WTC11 (cell line): ENCODE data around the gene FASTK.

ENCODE experiments used
- CTCF ChIP-seq: fragments of 200-600 bp; IDR thresholded peaks from 2 replicates; pipeline ENCODE4 v1.8.0; 2022; ENCODE audit warnings: antibody characterized with exemption
- E2F4 ChIP-seq: sonication (generic); formaldehyde crosslinking; IDR thresholded peaks from 2 replicates; pipeline ENCODE4 v1.8.1; 2022; ENCODE audit warnings: low read depth, mild to moderate bottlenecking, moderate library complexity, missing genetic modification reagents, borderline replicate concordance
- ESRRA ChIP-seq: sonication (generic); formaldehyde crosslinking; IDR thresholded peaks from 2 replicates; pipeline ENCODE4 v1.8.1; 2022; ENCODE audit warnings: mild to moderate bottlenecking, missing genetic modification reagents, borderline replicate concordance
- ETV6 ChIP-seq: sonication (generic); formaldehyde crosslinking; IDR thresholded peaks from 2 replicates; pipeline ENCODE4 v1.8.1; 2022; ENCODE audit warnings: mild to moderate bottlenecking, missing genetic modification reagents
- KAT7 ChIP-seq: sonication (generic); formaldehyde crosslinking; IDR thresholded peaks from 2 replicates; pipeline ENCODE4 v1.8.1; 2023; ENCODE audit warnings: missing genetic modification reagents, mild to moderate bottlenecking, borderline replicate concordance
- NFYB ChIP-seq: sonication (generic); formaldehyde crosslinking; conservative IDR thresholded peaks from 2 replicates; pipeline ENCODE4 v1.8.0; 2022; ENCODE audit warnings: low read depth, missing genetic modification reagents
- RELA ChIP-seq: sonication (generic); formaldehyde crosslinking; IDR thresholded peaks from 2 replicates; pipeline ENCODE4 v1.8.1; 2022; ENCODE audit warnings: missing genetic modification reagents, mild to moderate bottlenecking, borderline replicate concordance
- TEAD4 ChIP-seq: sonication (generic); formaldehyde crosslinking; IDR thresholded peaks from 2 replicates; pipeline ENCODE4 v1.8.0; 2022; ENCODE audit warnings: mild to moderate bottlenecking, missing genetic modification reagents
- TP53 ChIP-seq: sonication (generic); formaldehyde crosslinking; IDR thresholded peaks from 2 replicates; pipeline ENCODE4 v1.8.1; 2023; ENCODE audit warnings: mild to moderate bottlenecking, missing genetic modification reagents
- TF ChIP-seq, protein P1 (sequence below): sonication (generic); formaldehyde crosslinking; IDR thresholded peaks from 2 replicates; pipeline ENCODE4 v1.8.0; 2022; ENCODE audit warnings: mild to moderate bottlenecking, missing genetic modification reagents

- TF ChIP-seq RELA = no peak
- TF ChIP-seq, protein P1, sequence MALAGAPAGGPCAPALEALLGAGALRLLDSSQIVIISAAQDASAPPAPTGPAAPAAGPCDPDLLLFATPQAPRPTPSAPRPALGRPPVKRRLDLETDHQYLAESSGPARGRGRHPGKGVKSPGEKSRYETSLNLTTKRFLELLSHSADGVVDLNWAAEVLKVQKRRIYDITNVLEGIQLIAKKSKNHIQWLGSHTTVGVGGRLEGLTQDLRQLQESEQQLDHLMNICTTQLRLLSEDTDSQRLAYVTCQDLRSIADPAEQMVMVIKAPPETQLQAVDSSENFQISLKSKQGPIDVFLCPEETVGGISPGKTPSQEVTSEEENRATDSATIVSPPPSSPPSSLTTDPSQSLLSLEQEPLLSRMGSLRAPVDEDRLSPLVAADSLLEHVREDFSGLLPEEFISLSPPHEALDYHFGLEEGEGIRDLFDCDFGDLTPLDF = no peak
- no peak for TF ChIP-seq CTCF
- TF ChIP-seq NFYB = no peak
- TF ChIP-seq TEAD4 = no peak
- no peak for TF ChIP-seq KAT7 (CRISPR knock-in tag)
- no peak for TF ChIP-seq ETV6 (CRISPR knock-in tag)
- TF ChIP-seq TP53 = no peak
- TF ChIP-seq E2F4 (CRISPR knock-in tag) = no peak
- no peak for TF ChIP-seq ESRRA (CRISPR knock-in tag)
Observed at GRCh38 chr7:151065516-151065915, 15.1 kb downstream of the FASTK start.
